Measurements from ENCODE around the gene BHLHA15. TPM values are rescaled to one million over a fixed set of nuclear protein-coding genes. Genes with fewer than 3 reads are reported as not detected.

The BHLHA15 gene
- total and polyA plus RNA-seq, 9 of the 15 experiments (the other 6 are each of a cell fraction or from before 2014, with no cell fraction given) = 0.22 to 2.0 (median 1.1) TPM; not detected in 4

GRCh38 chr7:98167653-98168052 is 43.6 kb upstream of the BHLHA15 start:
- Histone ChIP-seq H3K9me3 (replicated peaks; ENCODE audit: control insufficient read depth, insufficient read depth, low read depth, low read length) (no peaks in the 10 kb centered on the region), H3K79me2 (ENCODE audit: control insufficient read depth, insufficient read depth, low read length) (no peaks in the 10 kb centered on the region), H3K27me3 (ENCODE audit: control insufficient read depth in 2 of 2, insufficient read depth in 2 of 2, low read length in 2 of 2) (no peaks in the 10 kb centered on the region), H3K4me1 (replicated peaks in 1 of 2; ENCODE audit: control insufficient read depth in 2 of 2, insufficient read depth in 2 of 2, low read length in 2 of 2) (peaks cover 0 to 12% of the 10 kb centered on the region in 2 experiments; a peak in 1 of 5 replicates), H4K20me1 (replicated peaks; ENCODE audit: control insufficient read depth, insufficient read depth, low read length) (peaks cover 18% of the 10 kb centered on the region; the same call in 1 of the 2 replicates), H3K36me3 (ENCODE audit: control insufficient read depth, insufficient read depth, low read length) (peaks cover 12% of the 10 kb centered on the region; the same call in 2 of the 3 replicates), H3K9ac (ENCODE audit: insufficient read depth in 1 of 2, low read depth in 2 of 2, low read length in 2 of 2) (no peak overlapping the region), H3K4me3 (no peak overlapping the region), H2AFZ (ENCODE audit: low read depth, low read length) (no peak overlapping the region), H3K27ac (ENCODE audit: extremely low read depth, low read depth, low read length) (no peak overlapping the region), H3K4me2 (ENCODE audit: insufficient read depth, low read length) (no peak overlapping the region), H3K9me1 (ENCODE audit: control insufficient read depth, insufficient read depth, low read length) (no peaks in the 10 kb centered on the region)
- no peak for TF ChIP-seq ZNF785 (CRISPR knock-in tag; IDR thresholded peaks at IDR 0.05)
- TF ChIP-seq ZNF766 (CRISPR knock-in tag; conservative IDR thresholded peaks at IDR 0.05) = no peak
- TF ChIP-seq MEF2D (tag; conservative IDR thresholded peaks at IDR 0.05; ENCODE audit: low read depth) = no peak
- no peak for TF ChIP-seq ARID3A (IDR thresholded peaks at IDR 0.05; ENCODE audit: borderline replicate concordance, low read depth, low read length)
- TF ChIP-seq MAFF (IDR thresholded peaks at IDR 0.05; ENCODE audit: low read length) = no peak
- no peak for TF ChIP-seq MITF (IDR thresholded peaks at IDR 0.05)
- no peak for TF ChIP-seq SETDB1 (IDR thresholded peaks at IDR 0.05; ENCODE audit: low read length)
- no peak for TF ChIP-seq THRAP3 (IDR thresholded peaks at IDR 0.05; ENCODE audit: borderline replicate concordance)
- no peak for TF ChIP-seq ZNF445 (CRISPR knock-in tag; IDR thresholded peaks at IDR 0.05; ENCODE audit: low read depth)
- no peak for TF ChIP-seq NCOA4 (IDR thresholded peaks at IDR 0.05; ENCODE audit: partially characterized antibody)
- TF ChIP-seq ELK1 (CRISPR knock-in tag; IDR thresholded peaks at IDR 0.05) = no peak
- TF ChIP-seq FIP1L1 (IDR thresholded peaks at IDR 0.05; ENCODE audit: low read depth, low read length, poor library complexity, severe bottlenecking) = no peak
- TF ChIP-seq BRF1 (IDR thresholded peaks at IDR 0.05; ENCODE audit: borderline replicate concordance, extremely low read depth, insufficient read length) = no peak
- no peak for TF ChIP-seq ZNF583 (CRISPR knock-in tag; IDR thresholded peaks at IDR 0.05)
- no peak for TF ChIP-seq CEBPB (tag; IDR thresholded peaks at IDR 0.05)
- no peak for TF ChIP-seq ZNF23 (CRISPR knock-in tag; IDR thresholded peaks at IDR 0.05)
- TF ChIP-seq RAD51 (IDR thresholded peaks at IDR 0.05; ENCODE audit: borderline replicate concordance, low read depth) = no peak
- TF ChIP-seq THRB (CRISPR knock-in tag; conservative IDR thresholded peaks at IDR 0.05) = no peak
- no TSS peak for BruUV-seq (replicated peaks)
- WGBS (ENCODE audit: insufficient coverage, low coverage, missing lambda C conversion rate) = 70% methylated on average over 13 of the region's 15 CpGs
- ChIA-PET POLR2A (interaction anchor here (5.2 kb wide), 1 partner anchor 145 kb away, joined by 37 read pairs; no protein-coding TSS in a partner anchor), CTCF (ENCODE audit: low intra/inter-chr PET ratio) (interaction anchor here (2.4 to 6.7 kb wide), 2 partner anchors 146 to 149 kb away, joined by 8 to 94 read pairs; no protein-coding TSS in a partner anchor)
- in situ Hi-C loops (cut with MboI) (no loop called here), intact Hi-C loops (cut with micrococcal nuclease) (loop anchor here (5.0 kb wide), 1 partner anchor 75 kb away; no protein-coding TSS in a partner anchor)
- FAIRE-seq = no peak
- DNase-seq (ENCODE audit: extremely low read depth in 1 of 4, low spot score in 3 of 4) = no peak
- no peak for ATAC-seq

All from K562 (cell line).